HepG2 (cell line): ENCODE measurements around the gene RHEBL1. TPM values are rescaled to one million over a fixed set of nuclear protein-coding genes. Genes with fewer than 3 reads are reported as not detected.

Experiments used
- ATAC-seq: fragments of 200-7000 bp; cut with Tn5 transposase; 3 replicates; pipeline ENCODE4 v1.9.1; 2020; ENCODE audit warnings: mild to moderate bottlenecking, moderate library complexity
- BruUV-seq: library from RNA; stranded (reverse); fragments of 400-500 nt; replicated peaks from 2 replicates; lab custom pipeline; 2021; lab: Mats Ljungman, UMichigan
- CTCF ChIA-PET: fragments of 300-600 bp; formaldehyde crosslinking; extraction: SDS; loops from one replicate; lab custom pipeline; 2021; ENCODE audit warnings: low total read pairs, inconsistent platforms, low intra/inter-chr PET ratio; lab: Yijun Ruan, JAX
- POLR2A ChIA-PET: fragments of 350-600 bp; sonication (Branson Sonifier 250); formaldehyde crosslinking; loops from one replicate; lab custom pipeline; 2020; ENCODE audit warnings: antibody characterized with exemption, inconsistent platforms; lab: Yijun Ruan, JAX
- DNase-seq: peaks from one replicate; pipeline ENCODE4 v3.0.0-alpha.2; 2015; ENCODE audit warnings: low spot score
- FAIRE-seq: peaks from 3 replicates; lab custom pipeline; 2011; peaks lifted over from hg19 to GRCh38; lab: Jason Lieb, UNC
- H2AFZ ChIP-seq: one replicate; pipeline ENCODE4 v1.6.1; 2011; ENCODE audit warnings: low read length, inconsistent platforms
- H3K27ac ChIP-seq: fragments of 300-600 bp; 3 replicates; pipeline ENCODE4 v1.8.0; 2011; ENCODE audit warnings: mixed run types, mild to moderate bottlenecking, mixed read lengths, low read length, inconsistent platforms; ENCODE audit not compliant: insufficient read depth; ENCODE audit errors: extremely low read length
- H3K27me3 ChIP-seq, 2 experiments: fragments of 200-600 bp in 1 of 2; 2 replicates in 1 of 2; 3 replicates in 1 of 2; pipeline versions ENCODE4 v1.6.0 to v1.8.0; 2011; ENCODE audit warnings: low read length in 2 of 2, mild to moderate bottlenecking in 2 of 2, moderate library complexity in 2 of 2, inconsistent platforms in 1 of 2; ENCODE audit not compliant: insufficient read depth in 2 of 2, control insufficient read depth in 1 of 2
- H3K36me3 ChIP-seq, 2 experiments: fragments of 200-600 bp in 1 of 2; replicated peaks in 1 of 2; 2 replicates in 1 of 2; 3 replicates in 1 of 2; pipeline versions ENCODE4 v1.5.1 to v1.8.0; 2011; ENCODE audit warnings: low read length in 2 of 2, inconsistent platforms in 1 of 2; ENCODE audit not compliant: insufficient read depth in 2 of 2, control insufficient read depth in 1 of 2
- H3K4me1 ChIP-seq: 2 replicates; pipeline ENCODE4 v1.5.1; 2012; ENCODE audit warnings: low read length, inconsistent platforms; ENCODE audit not compliant: insufficient read depth
- H3K4me2 ChIP-seq: 2 replicates; pipeline ENCODE4 v1.6.0; 2011; ENCODE audit warnings: low read depth, low read length, inconsistent platforms
- H3K4me3 ChIP-seq, 3 experiments: fragments of 200-600 bp in 1 of 3; sonication (generic), shearing (Covaris generic) in 1 of 3; replicated peaks in 1 of 3; 2 replicates each; pipeline ENCODE4 v1.5.1; 2011 to 2016; ENCODE audit warnings: low read length in 3 of 3, inconsistent platforms in 2 of 3, low read depth in 2 of 3, mild to moderate bottlenecking in 2 of 3, control low read depth in 1 of 3, mixed read lengths in 1 of 3; ENCODE audit not compliant: insufficient read depth in 1 of 3
- H3K79me2 ChIP-seq: one replicate; pipeline ENCODE4 v1.6.1; 2011; ENCODE audit warnings: low read length, inconsistent platforms; ENCODE audit not compliant: insufficient read depth
- H3K9ac ChIP-seq: 2 replicates; pipeline ENCODE4 v1.6.0; 2011; ENCODE audit warnings: mild to moderate bottlenecking, low read depth, low read length, inconsistent platforms; ENCODE audit not compliant: insufficient read depth
- H3K9me3 ChIP-seq: 2 replicates; pipeline ENCODE4 v1.5.1; 2012; ENCODE audit warnings: mild to moderate bottlenecking, low read length
- H4K20me1 ChIP-seq: 2 replicates; pipeline ENCODE4 v1.6.0; 2011; ENCODE audit warnings: inconsistent platforms, mild to moderate bottlenecking, low read length, moderate library complexity; ENCODE audit not compliant: insufficient read depth
- KLF16 ChIP-seq, 2 experiments: sonication (generic) in 1 of 2; formaldehyde crosslinking in 1 of 2; IDR thresholded peaks; 2 replicates each; pipeline versions ENCODE4 v1.6.1 to v1.8.0; 2016 to 2023; ENCODE audit warnings: missing genetic modification reagents in 2 of 2, missing compliant biosample characterization in 1 of 2
- ZNF30 ChIP-seq: sonication (generic); formaldehyde crosslinking; IDR thresholded peaks from 2 replicates; pipeline ENCODE4 v1.5.0; 2020; ENCODE audit warnings: mild to moderate bottlenecking, missing genetic modification reagents
- ZNF383 ChIP-seq: sonication (generic); formaldehyde crosslinking; IDR thresholded peaks from 2 replicates; pipeline ENCODE4 v1.4.0; 2020; ENCODE audit warnings: missing genetic modification reagents, mild to moderate bottlenecking, borderline replicate concordance
- ZNF644 ChIP-seq: IDR thresholded peaks from 2 replicates; pipeline ENCODE4 v1.6.1; 2016; ENCODE audit warnings: low read depth
- WGBS: methylation state at CpG from one replicate; pipeline ENCODE4 v1.1.6; 2017; ENCODE audit warnings: low lambda C conversion rate; 5-methylcytosine and 5-hydroxymethylcytosine counted together
- in situ Hi-C: cut with HindIII; loops from 2 replicates; pipeline ENCODE4 v1.10.0; 2017; ENCODE audit warnings: low pct_unique_long_range_greater_than_20kb; ENCODE audit not compliant: extremely low pct_ligation_motif_present
- intact Hi-C: fragments of 100-400 bp; cut with micrococcal nuclease; formaldehyde crosslinking; loops from one replicate; pipeline ENCODE4 v1.10.0; 2022; ENCODE audit not compliant: unreplicated experiment
- polyA plus RNA-seq, 8 experiments: library from polyadenylated mRNA; depleted of rRNA in 3 of 8; stranded (reverse) in 7 of 8; unstranded in 1 of 8; fragments of >200 nt; fragmentation: Illumina TruSeq in 4 of 8; extraction: Trizol in 4 of 8; gene quantifications; 2 replicates each; pipeline versions ENCODE4 v1.2.1 to v1.2.3, GENCODE V29; 2011 to 2016; ENCODE audit warnings: low read depth in 4 of 8, missing spikeins in 1 of 8, mixed read lengths in 1 of 8; ENCODE audit not compliant: insufficient read depth in 1 of 8
- total RNA-seq, 5 experiments: library from RNA; depleted of rRNA; stranded (reverse); fragments of >200 nt; fragmentation: Illumina TruSeq; extraction: Trizol; gene quantifications; 2 replicates each; pipeline ENCODE4 v1.2.3, GENCODE V29; 2016; ENCODE audit warnings: low read depth in 1 of 5
- TF ChIP-seq, protein P1 (sequence below): sonication (generic); formaldehyde crosslinking; IDR thresholded peaks from 2 replicates; pipeline ENCODE4 v1.5.1; 2020; ENCODE audit warnings: missing genetic modification reagents, mild to moderate bottlenecking, borderline replicate concordance

RHEBL1 gene
- total and polyA plus RNA-seq, 2 of the 13 experiments (the other 11 are each of a cell fraction or from before 2014, with no cell fraction given), result 1.4 to 2.5 TPM

DNA sequence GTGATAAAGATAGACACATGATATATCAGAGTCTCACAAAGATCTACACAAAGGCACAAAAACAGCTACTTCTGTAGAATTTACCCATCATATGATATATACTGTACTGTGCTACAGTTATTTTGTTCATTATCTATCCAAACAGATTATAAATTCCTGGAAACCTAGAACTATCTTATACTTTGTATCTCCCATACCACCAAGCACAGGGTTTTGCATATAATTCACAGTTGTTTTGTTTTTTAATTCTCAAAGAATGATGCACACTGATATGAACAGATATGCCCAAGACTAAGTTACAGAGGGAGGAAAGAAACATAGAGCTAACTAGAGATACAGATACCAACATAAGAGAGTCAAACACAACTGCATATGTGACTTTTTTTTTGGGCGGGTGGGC, 54.6 kb downstream of the RHEBL1 start:
- FAIRE-seq, result no peak

More for the DNA sequence above, 54.6 kb downstream of the RHEBL1 start:
- DNase-seq (no peak), ATAC-seq (no peak)
- Histone ChIP-seq H3K27me3 (no peaks in the 10 kb centered on the region), H3K4me3 (no peak overlapping the region), H3K9ac (no peak overlapping the region), H3K79me2 (peaks cover 6% of the 10 kb centered on the region), H2AFZ (no peak overlapping the region), H3K27ac (no peak overlapping the region), H4K20me1 (no peaks in the 10 kb centered on the region), H3K9me3 (no peaks in the 10 kb centered on the region), H3K4me2 (no peak overlapping the region), H3K36me3 (peaks cover 0 to 7% of the 10 kb centered on the region in 2 experiments; a peak in 4 of 5 replicates), H3K4me1 (peaks cover 28% of the 10 kb centered on the region)
- WGBS, result 100% methylated on average over 1 of the region's 1 CpG
- BruUV-seq, result no TSS peak
- no peak for TF ChIP-seq KLF16 (CRISPR knock-in tag; IDR thresholded peaks at IDR 0.05)
- TF ChIP-seq ZNF383 (CRISPR knock-in tag), result no peak
- TF ChIP-seq, protein P1, sequence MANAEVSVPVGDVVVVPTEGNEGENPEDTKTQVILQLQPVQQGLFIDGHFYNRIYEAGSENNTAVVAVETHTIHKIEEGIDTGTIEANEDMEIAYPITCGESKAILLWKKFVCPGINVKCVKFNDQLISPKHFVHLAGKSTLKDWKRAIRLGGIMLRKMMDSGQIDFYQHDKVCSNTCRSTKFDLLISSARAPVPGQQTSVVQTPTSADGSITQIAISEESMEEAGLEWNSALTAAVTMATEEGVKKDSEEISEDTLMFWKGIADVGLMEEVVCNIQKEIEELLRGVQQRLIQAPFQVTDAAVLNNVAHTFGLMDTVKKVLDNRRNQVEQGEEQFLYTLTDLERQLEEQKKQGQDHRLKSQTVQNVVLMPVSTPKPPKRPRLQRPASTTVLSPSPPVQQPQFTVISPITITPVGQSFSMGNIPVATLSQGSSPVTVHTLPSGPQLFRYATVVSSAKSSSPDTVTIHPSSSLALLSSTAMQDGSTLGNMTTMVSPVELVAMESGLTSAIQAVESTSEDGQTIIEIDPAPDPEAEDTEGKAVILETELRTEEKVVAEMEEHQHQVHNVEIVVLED, result no peak
- no peak for TF ChIP-seq ZNF644 (CRISPR knock-in tag)
- no peak for TF ChIP-seq ZNF30 (CRISPR knock-in tag)
- intact Hi-C loops (loop anchor here (5.0 kb wide), 1 partner anchor 117 kb away; the partner anchor contains the start of gene TUBA1B), in situ Hi-C loops (no loop called here)
- ChIA-PET POLR2A (no interaction called here), CTCF (interaction anchor here (2.4 kb wide), 1 partner anchor 18 kb away, joined by 6 read pairs; no protein-coding TSS in a partner anchor)

Other genes with a start within 250 kb of the RHEBL1 start
- 81.5 and 90.0 TPM in 2 replicates for gene DDX23, start 217.8 kb downstream of the RHEBL1 start, total RNA-seq (2016; rRNA removed; fragmentation: Illumina TruSeq; extraction: Trizol)
- 35.7 and 42.2 TPM in 2 replicates for gene DDX23, start 217.8 kb downstream of the RHEBL1 start, polyA plus RNA-seq (2011; rRNA removed)
- gene RND1, start 204.1 kb downstream of the RHEBL1 start, total RNA-seq (2016; rRNA removed; fragmentation: Illumina TruSeq; extraction: Trizol), result 1.8 and 2.2 TPM in 2 replicates
- 1.9 and 2.8 TPM in 2 replicates for gene RND1, start 204.1 kb downstream of the RHEBL1 start, polyA plus RNA-seq (2011; rRNA removed)
- gene FKBP11, start 144.5 kb downstream of the RHEBL1 start, total RNA-seq (2016; rRNA removed; fragmentation: Illumina TruSeq; extraction: Trizol), result 6.0 and 15.5 TPM in 2 replicates
- gene FKBP11, start 144.5 kb downstream of the RHEBL1 start, polyA plus RNA-seq (2011; rRNA removed), result 19.4 and 24.2 TPM in 2 replicates
- 48.4 and 53.8 TPM in 2 replicates for gene ARF3, start 112.5 kb downstream of the RHEBL1 start, total RNA-seq (2016; rRNA removed; fragmentation: Illumina TruSeq; extraction: Trizol)
- gene ARF3, start 112.5 kb downstream of the RHEBL1 start, polyA plus RNA-seq (2011; rRNA removed), result 57.9 and 60.0 TPM in 2 replicates
- gene WNT10B, start 98.2 kb downstream of the RHEBL1 start, total RNA-seq (2016; rRNA removed; fragmentation: Illumina TruSeq; extraction: Trizol), result 0.09 TPM in 1 of 2 replicates, not detected in the other
- gene WNT10B, start 98.2 kb downstream of the RHEBL1 start, polyA plus RNA-seq (2011; rRNA removed), result 0.05 and 0.12 TPM in 2 replicates
- gene WNT1, start 91.7 kb downstream of the RHEBL1 start, total RNA-seq (2016; rRNA removed; fragmentation: Illumina TruSeq; extraction: Trizol), result not detected in 2 replicates
- not detected in 2 replicates for gene WNT1, start 91.7 kb downstream of the RHEBL1 start, polyA plus RNA-seq (2011; rRNA removed)
- 0.51 and 0.53 TPM in 2 replicates for gene DDN, start 70.6 kb downstream of the RHEBL1 start, total RNA-seq (2016; rRNA removed; fragmentation: Illumina TruSeq; extraction: Trizol)
- 0.24 and 0.33 TPM in 2 replicates for gene DDN, start 70.6 kb downstream of the RHEBL1 start, polyA plus RNA-seq (2011; rRNA removed)
- 32.8 and 37.6 TPM in 2 replicates for gene PRKAG1, start 51.2 kb downstream of the RHEBL1 start, total RNA-seq (2016; rRNA removed; fragmentation: Illumina TruSeq; extraction: Trizol)
- 21.2 and 26.1 TPM in 2 replicates for gene PRKAG1, start 51.2 kb downstream of the RHEBL1 start, polyA plus RNA-seq (2011; rRNA removed)
- 10.4 and 25.7 TPM in 2 replicates for gene KMT2D, start 9.2 kb downstream of the RHEBL1 start, total RNA-seq (2016; rRNA removed; fragmentation: Illumina TruSeq; extraction: Trizol)
- 8.1 and 8.2 TPM in 2 replicates for gene KMT2D, start 9.2 kb downstream of the RHEBL1 start, polyA plus RNA-seq (2011; rRNA removed)
- gene DHH, start 24.8 kb upstream of the RHEBL1 start, total RNA-seq (2016; rRNA removed; fragmentation: Illumina TruSeq; extraction: Trizol), result not detected in 2 replicates
- gene DHH, start 24.8 kb upstream of the RHEBL1 start, polyA plus RNA-seq (2011; rRNA removed), result not detected in 2 replicates
- gene LMBR1L, start 40.9 kb upstream of the RHEBL1 start, total RNA-seq (2016; rRNA removed; fragmentation: Illumina TruSeq; extraction: Trizol), result 7.3 and 12.2 TPM in 2 replicates
- gene LMBR1L, start 40.9 kb upstream of the RHEBL1 start, polyA plus RNA-seq (2011; rRNA removed), result 65.9 and 79.6 TPM in 2 replicates
- gene TUBA1B, start 61.4 kb upstream of the RHEBL1 start, total RNA-seq (2016; rRNA removed; fragmentation: Illumina TruSeq; extraction: Trizol), result 1,275 and 1,742 TPM in 2 replicates
- 1,008 and 1,353 TPM in 2 replicates for gene TUBA1B, start 61.4 kb upstream of the RHEBL1 start, polyA plus RNA-seq (2011; rRNA removed)
- gene TUBA1A, start 119.1 kb upstream of the RHEBL1 start, total RNA-seq (2016; rRNA removed; fragmentation: Illumina TruSeq; extraction: Trizol), result 20.7 and 24.4 TPM in 2 replicates
- gene TUBA1A, start 119.1 kb upstream of the RHEBL1 start, polyA plus RNA-seq (2011; rRNA removed), result 24.8 and 35.5 TPM in 2 replicates
- gene TUBA1C, start 195.1 kb upstream of the RHEBL1 start, total RNA-seq (2016; rRNA removed; fragmentation: Illumina TruSeq; extraction: Trizol), result 693 and 807 TPM in 2 replicates
- 924 and 1,075 TPM in 2 replicates for gene TUBA1C, start 195.1 kb upstream of the RHEBL1 start, polyA plus RNA-seq (2011; rRNA removed)
- gene PRPH, start 225.2 kb upstream of the RHEBL1 start, total RNA-seq (2016; rRNA removed; fragmentation: Illumina TruSeq; extraction: Trizol), result not detected in 2 replicates
- gene PRPH, start 225.2 kb upstream of the RHEBL1 start, polyA plus RNA-seq (2011; rRNA removed), result 0.12 and 0.51 TPM in 2 replicates